Activated T-cell treated with anti-CD3 and anti-CD28 coated beads, Interleukin-2, amount 50 U/mL, for 72 hours (primary cell): Measurements from ENCODE around the gene ANKRD13A. TPM values are rescaled to one million over a fixed set of nuclear protein-coding genes. Genes with fewer than 3 reads are reported as not detected.
"Not testable (repeated sequence)": the region's sequence is repeated elsewhere in the genome, so short reads cannot be mapped to it uniquely, and the experiment has no call there.

Source experiments
- ATAC-seq, 2 donors: fragments of 150-1000 bp; cut with Tn5 transposase; replicated peaks in 1 of 2; 2 replicates each; pipeline ENCODE4 v1.10.0; 2021; ENCODE audit warnings: moderate library complexity in 2 of 2, mild to moderate bottlenecking in 1 of 2
- DNase-seq, 2 donors: peaks; one replicate each; pipeline ENCODE4 v3.0.0; 2021 to 2022; ENCODE audit warnings: mixed read lengths in 1 of 2
- H3K27ac Mint-ChIP-seq: one replicate; pipeline ENCODE4 v1.8.0; 2022; ENCODE audit warnings: mild to moderate bottlenecking, moderate library complexity, mixed read lengths
- H3K27me3 Mint-ChIP-seq: one replicate; pipeline ENCODE4 v1.8.0; 2022; ENCODE audit warnings: low read depth, mixed read lengths
- H3K36me3 Mint-ChIP-seq, 2 donors: one replicate each; pipeline ENCODE4 v1.8.0; 2022; ENCODE audit warnings: mixed read lengths in 2 of 2, mild to moderate bottlenecking in 1 of 2; ENCODE audit not compliant: insufficient read depth in 2 of 2
- H3K4me1 Mint-ChIP-seq: one replicate; pipeline ENCODE4 v1.8.0; 2022; ENCODE audit warnings: low read depth, mixed read lengths
- H3K4me3 Mint-ChIP-seq, 2 donors: one replicate each; pipeline ENCODE4 v1.8.0; 2022; ENCODE audit warnings: mild to moderate bottlenecking in 2 of 2, mixed read lengths in 2 of 2, moderate library complexity in 2 of 2
- H3K9me3 Mint-ChIP-seq, 2 donors: one replicate each; pipeline ENCODE4 v1.8.0; 2022; ENCODE audit warnings: mixed read lengths in 2 of 2
- total RNA-seq, 2 donors: library from RNA; stranded (reverse); gene quantifications; one replicate each; pipeline ENCODE4 v1.2.3, GENCODE V29; 2022

ANKRD13A gene
- total RNA-seq, 2 donors from 2014 or later: 67.8 to 72.8 TPM

- Mint-ChIP-seq H3K27me3 (no peaks in the 10 kb centered on the region), H3K36me3 (peaks cover 11 to 21% of the 10 kb centered on the region in 2 donors), H3K27ac (peak overlapping the region; percentile 86), H3K9me3 (no peaks in the 10 kb centered on the region), H3K4me3 (no peak overlapping the region), H3K4me1 (peaks cover 30% of the 10 kb centered on the region)
- no peak for ATAC-seq
- DNase-seq: no peak
Measured at GRCh38 chr12:109963743-109964429, 35.3 kb upstream of the ANKRD13A start.

GRCh38 chr12:109966546-109966945 is 32.7 kb upstream of the ANKRD13A start:
- H3K27me3 Mint-ChIP-seq: no peaks in the 10 kb centered on the region
- peaks cover 44% of the 10 kb centered on the region for H3K4me1 Mint-ChIP-seq
- no peak overlapping the region for H3K4me3 Mint-ChIP-seq
- ATAC-seq (no peak), DNase-seq (no peak)
- no peaks in the 10 kb centered on the region for H3K9me3 Mint-ChIP-seq
- peak overlapping the region; percentile 86 for H3K27ac Mint-ChIP-seq
- H3K36me3 Mint-ChIP-seq: peaks cover 9 to 28% of the 10 kb centered on the region in 2 donors

- Mint-ChIP-seq H3K4me1 (peaks cover 40% of the 10 kb centered on the region), H3K9me3 (no peaks in the 10 kb centered on the region), H3K27me3 (no peaks in the 10 kb centered on the region), H3K27ac (peak overlapping the region; percentile 80), H3K4me3 (peak overlapping the region in 1 of 2 donors; percentile 74), H3K36me3 (peaks cover 9 to 32% of the 10 kb centered on the region in 2 donors)
- DNase-seq (no peak), ATAC-seq (peak in 1 of 2 donors; percentile 50)
Measured at GRCh38 chr12:109967383-109968031, 31.7 kb upstream of the ANKRD13A start.

- ATAC-seq: peak; percentile 47 to 69
- Mint-ChIP-seq H3K27ac (peak overlapping the region; percentile 80), H3K36me3 (peaks cover 9 to 32% of the 10 kb centered on the region in 2 donors)
Measured at GRCh38 chr12:109968032-109968420, 31.2 kb upstream of the ANKRD13A start.

GRCh38 chr12:109968801-109969200 is 30.4 kb upstream of the ANKRD13A start:
- Mint-ChIP-seq H3K4me1 (peaks cover 42% of the 10 kb centered on the region), H3K27me3 (no peaks in the 10 kb centered on the region), H3K9me3 (no peaks in the 10 kb centered on the region), H3K4me3 (no peak overlapping the region), H3K27ac (no peak overlapping the region), H3K36me3 (peaks cover 12 to 33% of the 10 kb centered on the region in 2 donors)
- ATAC-seq (no peak), DNase-seq (no peak)

More at GRCh38 chr12:109968032-109968420, 31.2 kb upstream of the ANKRD13A start:
- no peaks in the 10 kb centered on the region for H3K27me3 Mint-ChIP-seq
- no peak for DNase-seq
- no peaks in the 10 kb centered on the region for H3K9me3 Mint-ChIP-seq
- peak overlapping the region in 1 of 2 donors; percentile 74 for H3K4me3 Mint-ChIP-seq
- peaks cover 40% of the 10 kb centered on the region for H3K4me1 Mint-ChIP-seq

- Mint-ChIP-seq H3K9me3 (no peaks in the 10 kb centered on the region), H3K36me3 (peaks cover 16 to 56% of the 10 kb centered on the region in 2 donors), H3K27ac (no peak overlapping the region), H3K4me3 (no peak overlapping the region), H3K27me3 (no peaks in the 10 kb centered on the region), H3K4me1 (peaks cover 45% of the 10 kb centered on the region)
- no peak for ATAC-seq
- no peak for DNase-seq
Measured at GRCh38 chr12:109972821-109973220, 26.4 kb upstream of the ANKRD13A start.

GRCh38 chr12:109981311-109981710 is 17.9 kb upstream of the ANKRD13A start:
- peak; percentile 72 to 79 for DNase-seq
- H3K27ac Mint-ChIP-seq: peak overlapping the region; percentile 71
- peaks cover 72% of the 10 kb centered on the region for H3K4me1 Mint-ChIP-seq
- peak; percentile 95 to 97 for ATAC-seq
- H3K9me3 Mint-ChIP-seq: peaks cover 5 to 6% of the 10 kb centered on the region in 2 donors
- H3K27me3 Mint-ChIP-seq: no peaks in the 10 kb centered on the region
- peaks cover 31 to 64% of the 10 kb centered on the region in 2 donors for H3K36me3 Mint-ChIP-seq
- peak overlapping the region; percentile 48 to 84 for H3K4me3 Mint-ChIP-seq

GRCh38 chr12:109982210-109982609 is 17.0 kb upstream of the ANKRD13A start:
- DNase-seq: no peak
- Mint-ChIP-seq H3K36me3 (peaks cover 31 to 56% of the 10 kb centered on the region in 2 donors), H3K4me3 (peak overlapping the region; percentile 48 to 84), H3K27ac (peak overlapping the region; percentile 71), H3K27me3 (no peaks in the 10 kb centered on the region), H3K4me1 (peaks cover 75% of the 10 kb centered on the region), H3K9me3 (peaks cover 5 to 6% of the 10 kb centered on the region in 2 donors)
- no peak for ATAC-seq

GRCh38 chr12:109983432-109984142 is 15.6 kb upstream of the ANKRD13A start:
- DNase-seq (peak in 1 of 2 donors; percentile 28), ATAC-seq (peak; percentile 34 to 43)
- Mint-ChIP-seq H3K4me1 (peaks cover 79% of the 10 kb centered on the region), H3K36me3 (peaks cover 27 to 55% of the 10 kb centered on the region in 2 donors), H3K27me3 (no peaks in the 10 kb centered on the region), H3K27ac (peak overlapping the region; percentile 57), H3K9me3 (peaks cover 2 to 3% of the 10 kb centered on the region in 2 donors), H3K4me3 (peak overlapping the region in 1 of 2 donors; percentile 39)

GRCh38 chr12:109986236-109986635 is 13.0 kb upstream of the ANKRD13A start:
- not testable (repeated sequence) for ATAC-seq, H3K27ac Mint-ChIP-seq
- H3K4me1 Mint-ChIP-seq: peaks cover 78% of the 10 kb centered on the region

GRCh38 chr12:109987615-109988014 is 11.6 kb upstream of the ANKRD13A start:
- peak overlapping the region; percentile 45 to 70 for H3K4me3 Mint-ChIP-seq
- H3K4me1 Mint-ChIP-seq: peaks cover 74% of the 10 kb centered on the region
- H3K27ac Mint-ChIP-seq: peak overlapping the region; percentile 92
- H3K36me3 Mint-ChIP-seq: peaks cover 12 to 45% of the 10 kb centered on the region in 2 donors
- DNase-seq: peak; percentile 52
- H3K9me3 Mint-ChIP-seq: no peaks in the 10 kb centered on the region
- H3K27me3 Mint-ChIP-seq: no peaks in the 10 kb centered on the region
- peak; percentile 92 for ATAC-seq

More at GRCh38 chr12:109986236-109986635, 13.0 kb upstream of the ANKRD13A start:
- Mint-ChIP-seq H3K4me3 (peak overlapping the region in 1 of 2 donors; percentile 5), H3K36me3 (peaks cover 18 to 50% of the 10 kb centered on the region in 2 donors)
- not testable (repeated sequence) for H3K27me3 Mint-ChIP-seq, H3K9me3 Mint-ChIP-seq, DNase-seq

GRCh38 chr12:109988274-109988673 is 11.0 kb upstream of the ANKRD13A start:
- ATAC-seq: no peak
- H3K27me3 Mint-ChIP-seq: no peaks in the 10 kb centered on the region
- peak overlapping the region; percentile 45 to 70 for H3K4me3 Mint-ChIP-seq
- H3K4me1 Mint-ChIP-seq: peaks cover 74% of the 10 kb centered on the region
- H3K27ac Mint-ChIP-seq: peak overlapping the region; percentile 92
- no peaks in the 10 kb centered on the region for H3K9me3 Mint-ChIP-seq
- peaks cover 12 to 39% of the 10 kb centered on the region in 2 donors for H3K36me3 Mint-ChIP-seq
- no peak for DNase-seq

GRCh38 chr12:109988903-109989302 is 10.3 kb upstream of the ANKRD13A start:
- H3K27ac Mint-ChIP-seq: peak overlapping the region; percentile 86
- H3K4me3 Mint-ChIP-seq: peak overlapping the region; percentile 21 to 36
- peaks cover 12 to 36% of the 10 kb centered on the region in 2 donors for H3K36me3 Mint-ChIP-seq
- no peak for DNase-seq
- peaks cover 74% of the 10 kb centered on the region for H3K4me1 Mint-ChIP-seq
- ATAC-seq: no peak
- H3K27me3 Mint-ChIP-seq: no peaks in the 10 kb centered on the region
- no peaks in the 10 kb centered on the region for H3K9me3 Mint-ChIP-seq
